ENCODE data around the gene LZTR1. TPM values are rescaled to one million over a fixed set of nuclear protein-coding genes. Genes with fewer than 3 reads are reported as not detected.

The LZTR1 gene
- total and polyA plus RNA-seq, 10 of the 15 experiments (the other 5 are each of a cell fraction or from before 2014, with no cell fraction given), result 0.82 to 50.3 (median 19.3) TPM

DNA sequence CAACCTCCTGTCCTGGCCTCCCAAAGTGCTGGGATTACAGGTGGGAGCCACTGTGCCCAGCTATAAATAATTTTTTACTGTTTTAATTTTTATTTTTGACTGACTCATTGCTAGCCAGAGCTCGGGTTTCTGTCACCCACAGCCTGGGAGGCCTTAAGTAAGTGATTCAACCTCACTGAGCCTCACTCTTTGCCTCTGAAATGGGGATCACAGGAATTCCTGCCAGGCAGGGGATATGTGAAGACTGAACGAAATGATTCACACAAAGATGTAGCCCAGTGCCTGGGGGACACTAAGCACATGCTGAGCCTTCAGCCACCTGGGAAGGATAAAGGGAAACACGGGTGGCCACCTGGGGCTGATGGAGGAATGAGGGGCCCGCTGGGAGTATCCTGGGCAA, 59.8 kb downstream of the LZTR1 start (continued):
- TF ChIP-seq EZH2 (IDR thresholded peaks at IDR 0.05; ENCODE audit: borderline replicate concordance, control insufficient read depth, low read depth, low read length) (no peak), RUNX3 (IDR thresholded peaks at IDR 0.05; ENCODE audit: low read length) (no peak)

DNA sequence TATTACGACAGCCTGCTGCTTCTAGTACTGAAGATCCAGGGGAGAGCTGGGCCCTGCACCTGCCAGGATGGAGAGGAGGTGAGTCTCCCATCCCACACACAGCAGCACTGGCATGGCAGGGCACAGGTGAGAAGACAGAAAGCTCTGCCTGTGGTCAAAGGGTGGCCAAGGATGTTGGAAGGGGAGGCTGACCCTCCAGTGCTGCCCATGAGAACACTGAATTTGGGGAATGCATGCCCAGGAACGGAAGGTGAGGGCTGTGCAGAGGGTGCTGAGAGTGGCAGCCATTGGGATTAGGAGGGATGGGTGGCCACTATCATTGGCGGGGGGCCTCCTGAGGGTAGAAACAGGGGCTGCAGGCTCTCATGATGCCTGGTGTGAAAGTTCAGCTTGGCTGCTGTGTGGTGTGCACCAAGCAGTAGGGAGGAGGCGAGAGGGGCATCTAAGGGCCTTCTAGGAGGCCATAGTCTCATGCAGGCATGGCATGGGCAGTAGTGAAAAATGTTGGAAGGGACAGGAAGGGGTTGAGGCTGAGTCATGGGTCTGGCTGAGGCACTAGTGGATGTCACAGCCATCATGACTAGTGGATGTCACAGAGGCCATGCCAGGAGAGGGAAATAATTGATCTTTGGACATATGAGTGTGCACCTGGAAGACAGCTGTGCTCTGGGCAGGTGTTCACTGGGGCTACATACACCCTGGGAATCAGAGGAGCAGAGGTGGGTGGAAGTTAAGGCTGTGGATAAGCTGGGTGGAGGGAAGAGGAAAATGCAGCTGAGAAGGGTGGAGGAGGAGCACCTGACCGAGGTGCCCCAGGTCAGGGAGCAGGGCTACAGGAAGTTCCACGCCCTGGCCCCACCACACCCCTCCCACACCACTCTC, 61.1 kb downstream of the LZTR1 start:
- H3K9ac ChIP-seq (ENCODE audit: control insufficient read depth, insufficient read depth, low read length), result no peak overlapping the region

More for the DNA sequence above, 61.1 kb downstream of the LZTR1 start:
- no peak overlapping the region for H3K4me2 ChIP-seq (ENCODE audit: control insufficient read depth, insufficient read depth)
- RAD21 ChIA-PET (ENCODE audit: unreplicated experiment), result no interaction called here
- no peaks in the 10 kb centered on the region for H3K79me2 ChIP-seq (ENCODE audit: control insufficient read depth, insufficient read depth, low read length)
- DNase-seq (ENCODE audit: low read depth, low spot score), result no peak
- SMC1A ChIA-PET (ENCODE audit: uncharacterized antibody, unreplicated experiment), result no interaction called here
- BruUV-seq (replicated peaks), result no TSS peak
- ATAC-seq, result no peak
- no peak overlapping the region for H3K4me3 ChIP-seq
- TF ChIP-seq MLLT1 (IDR thresholded peaks at IDR 0.05) (no peak), CHD2 (IDR thresholded peaks at IDR 0.05; ENCODE audit: borderline replicate concordance, low read depth, low read length) (no peak), EGR1 (IDR thresholded peaks at IDR 0.05; ENCODE audit: borderline replicate concordance in 1 of 2, low read depth in 2 of 2, low read length in 2 of 2) (no peak)
- no peak overlapping the region for H3K27ac ChIP-seq (ENCODE audit: control insufficient read depth, insufficient read depth)
- no peak overlapping the region for H2AFZ ChIP-seq (ENCODE audit: control insufficient read depth, low read depth, low read length)
- no peaks in the 10 kb centered on the region; the same call in 1 of the 2 replicates for H3K4me1 ChIP-seq (ENCODE audit: control insufficient read depth, insufficient read depth, low read length)
- H3K9me3 ChIP-seq (replicated peaks; ENCODE audit: control insufficient read depth, insufficient read depth, low read length), result no peaks in the 10 kb centered on the region
- no peaks in the 10 kb centered on the region for H4K20me1 ChIP-seq (ENCODE audit: control insufficient read depth, insufficient read depth)
- intact Hi-C loops (cut with micrococcal nuclease; ENCODE audit: unreplicated experiment) (no loop called here), in situ Hi-C loops (cut with MboI) (no loop called here)
- no peaks in the 10 kb centered on the region for H3K36me3 ChIP-seq (ENCODE audit: control insufficient read depth in 2 of 2, insufficient read depth in 2 of 2, low read length in 1 of 2)
- POLR2A ChIA-PET, result no interaction called here
- WGBS (ENCODE audit: insufficient coverage, insufficient replicate concordance, low lambda C conversion rate, missing lambda C conversion rate), result 24% methylated on average over 5 of the region's 6 CpGs
- H3K27me3 ChIP-seq (replicated peaks in 1 of 2; ENCODE audit: control insufficient read depth in 2 of 2, insufficient read depth in 2 of 2, low read length in 1 of 2), result peaks cover 0 to 1% of the 10 kb centered on the region in 2 experiments; a peak in 2 of 4 replicates
- CTCF ChIA-PET, result no interaction called here
- no peak for FAIRE-seq
